Dermis lymphatic vessel endothelial cell (primary cell): ENCODE results near the gene EXOSC3. TPM values are rescaled to one million over a fixed set of nuclear protein-coding genes. Genes with fewer than 3 reads are reported as not detected.

ENCODE experiments used
- total RNA-seq: library from RNA; depleted of rRNA; stranded (reverse); fragments of >200 nt; gene quantifications from 2 replicates; pipeline ENCODE4 v1.2.1, GENCODE V29; 2014

EXOSC3 gene
- 17.9 and 23.5 TPM in 2 replicates for total RNA-seq

GRCh38 chr9:37784616-37785483 lies at the start of gene EXOSC3:
Gene EXOSC3 (minus strand): TSS chr9:37785064. CDS start chr9:37785044, 20 bp downstream.

GRCh38 chr9:37800631-37801286 lies 15.9 kb upstream of the EXOSC3 start, which contains the start of gene DCAF10:
Gene DCAF10 (plus strand): TSS chr9:37800797. CDS start chr9:37800867, 70 bp downstream.

GRCh38 chr9:37753489-37754190 lies 31.2 kb downstream of the EXOSC3 start, which contains the start of gene TRMT10B:
Gene TRMT10B (plus strand): TSS chr9:37753805. CDS start chr9:37761932, 8,127 bp downstream.

Other genes with a start within 250 kb of the EXOSC3 start
- gene FBXO10, start 208.7 kb downstream of the EXOSC3 start, total RNA-seq: 10.1 and 15.0 TPM in 2 replicates
- 66.2 and 102 TPM in 2 replicates for gene TOMM5, start 192.5 kb downstream of the EXOSC3 start, total RNA-seq
- gene FRMPD1, start 134.1 kb downstream of the EXOSC3 start, total RNA-seq: under 0.01 TPM in 1 of 2 replicates, not detected in the other
- gene TRMT10B, start 31.3 kb downstream of the EXOSC3 start, total RNA-seq: 1.7 and 2.0 TPM in 2 replicates
- gene DCAF10, start 15.7 kb upstream of the EXOSC3 start, total RNA-seq: 15.8 and 18.0 TPM in 2 replicates
- 62.3 and 83.0 TPM in 2 replicates for gene SLC25A51, start 119.1 kb upstream of the EXOSC3 start, total RNA-seq